Endothelial cell of umbilical vein (primary cell): ENCODE data around the gene CCR3. TPM values are rescaled to one million over a fixed set of nuclear protein-coding genes. Genes with fewer than 3 reads are reported as not detected.

ENCODE experiments used
- BruUV-seq: library from RNA; stranded (reverse); fragments of 400-500 nt; replicated peaks from 2 replicates; lab custom pipeline; 2021; lab: Mats Ljungman, UMichigan
- CTCF ChIA-PET: fragments of 300-600, 350-600 bp; sonication (Branson Sonifier 250); formaldehyde crosslinking; loops from one replicate; lab custom pipeline; 2021; ENCODE audit warnings: antibody characterized with exemption, inconsistent platforms; lab: Charles Lee
- POLR2A ChIA-PET: fragments of 300-600, 350-600 bp; sonication (Branson Sonifier 250); formaldehyde crosslinking; loops from one replicate; lab custom pipeline; 2021; ENCODE audit warnings: antibody characterized with exemption, inconsistent platforms; lab: Charles Lee
- DNase-seq: peaks from one replicate; pipeline ENCODE4 v3.0.0-alpha.2; 2011; ENCODE audit warnings: low read depth, low spot score
- FAIRE-seq: peaks from 2 replicates; lab custom pipeline; 2011; peaks lifted over from hg19 to GRCh38; lab: Jason Lieb, UNC
- H2AFZ ChIP-seq: 2 replicates; pipeline ENCODE4 v1.6.0; 2012; ENCODE audit warnings: low read depth, low read length, control low read depth, inconsistent platforms
- H3K27ac ChIP-seq: 2 replicates; pipeline ENCODE4 v1.5.1; 2011; ENCODE audit warnings: low read depth, mild to moderate bottlenecking, control low read depth, low read length, moderate library complexity; ENCODE audit not compliant: insufficient read depth
- H3K27me3 ChIP-seq, 2 experiments: 2 replicates each; pipeline versions ENCODE4 v1.6.0 to v1.6.1; 2011; ENCODE audit warnings: low read length in 2 of 2, mixed read lengths in 1 of 2; ENCODE audit not compliant: control insufficient read depth in 2 of 2, insufficient read depth in 2 of 2
- H3K36me3 ChIP-seq, 2 experiments: 2 replicates in 1 of 2; 3 replicates in 1 of 2; pipeline ENCODE4 v1.5.1; 2011; ENCODE audit warnings: low read length in 2 of 2, mild to moderate bottlenecking in 1 of 2, moderate library complexity in 1 of 2; ENCODE audit not compliant: control insufficient read depth in 2 of 2, insufficient read depth in 2 of 2; ENCODE audit errors: extremely low read depth in 1 of 2
- H3K4me1 ChIP-seq: 3 replicates; pipeline ENCODE4 v1.5.1; 2011; ENCODE audit warnings: mild to moderate bottlenecking, low read length; ENCODE audit not compliant: control insufficient read depth, insufficient read depth; ENCODE audit errors: extremely low read depth
- H3K4me2 ChIP-seq: 2 replicates; pipeline ENCODE4 v1.6.1; 2011; ENCODE audit warnings: low read length, control low read depth, mixed read lengths; ENCODE audit not compliant: insufficient read depth
- H3K4me3 ChIP-seq, 3 experiments: fragments of 200-600 bp in 1 of 3; sonication (generic), shearing (Covaris generic) in 1 of 3; replicated peaks in 1 of 3; 2 replicates each; pipeline ENCODE4 v1.5.1; 2011 to 2016; ENCODE audit warnings: control low read depth in 3 of 3, low read length in 3 of 3, mild to moderate bottlenecking in 2 of 3, inconsistent platforms in 1 of 3, low read depth in 1 of 3, moderate library complexity in 1 of 3; ENCODE audit not compliant: insufficient read depth in 1 of 3
- H3K79me2 ChIP-seq: 2 replicates; pipeline ENCODE4 v1.6.0; 2012; ENCODE audit warnings: low read length, inconsistent platforms; ENCODE audit not compliant: control insufficient read depth, insufficient read depth
- H3K9ac ChIP-seq: replicated peaks from 2 replicates; pipeline ENCODE3; 2011; ENCODE audit warnings: low read length, control low read depth; ENCODE audit not compliant: insufficient read depth; ENCODE audit errors: extremely low read depth
- H3K9me1 ChIP-seq: replicated peaks from 3 replicates; pipeline ENCODE4 v1.6.0; 2011; ENCODE audit warnings: mild to moderate bottlenecking, low read length; ENCODE audit not compliant: control insufficient read depth, insufficient read depth; ENCODE audit errors: extremely low read depth
- H3K9me3 ChIP-seq: replicated peaks from 2 replicates; pipeline ENCODE4 v1.5.1; 2012; ENCODE audit warnings: low read length, inconsistent platforms; ENCODE audit not compliant: control insufficient read depth, insufficient read depth
- H4K20me1 ChIP-seq: replicated peaks from 2 replicates; pipeline ENCODE3; 2011; ENCODE audit warnings: mild to moderate bottlenecking, low read length; ENCODE audit not compliant: control insufficient read depth, insufficient read depth; ENCODE audit errors: extremely low read depth
- CTCF ChIP-seq, 2 donors: IDR thresholded peaks; 1 replicate in 1 of 2; 2 replicates in 1 of 2; pipeline ENCODE4 v1.5.1; 2011; ENCODE audit warnings: low read length in 2 of 2, mild to moderate bottlenecking in 2 of 2, moderate library complexity in 2 of 2, control low read depth in 1 of 2, inconsistent platforms in 1 of 2, low read depth in 1 of 2; ENCODE audit not compliant: insufficient read depth in 1 of 2; ENCODE audit errors: extremely low read depth in 1 of 2
- EZH2 ChIP-seq: IDR thresholded peaks from 2 replicates; pipeline ENCODE4 v1.6.1; 2012; ENCODE audit warnings: borderline replicate concordance, low read depth, mild to moderate bottlenecking, moderate library complexity, low read length, inconsistent platforms; ENCODE audit not compliant: severe bottlenecking
- FOS ChIP-seq: IDR thresholded peaks from 2 replicates; pipeline ENCODE4 v1.6.1; 2011; ENCODE audit warnings: mild to moderate bottlenecking, low read length, moderate library complexity, borderline replicate concordance; ENCODE audit not compliant: insufficient read depth
- GATA2 ChIP-seq: IDR thresholded peaks from 2 replicates; pipeline ENCODE4 v1.7.0; 2011; ENCODE audit warnings: low read depth, mild to moderate bottlenecking, moderate library complexity, mixed read lengths, low read length; ENCODE audit not compliant: insufficient read length, insufficient read depth
- JUN ChIP-seq: IDR thresholded peaks from 2 replicates; pipeline ENCODE4 v1.6.1; 2011; ENCODE audit warnings: borderline replicate concordance, low read depth; ENCODE audit not compliant: insufficient read length, insufficient read depth
- MAX ChIP-seq: IDR thresholded peaks from 2 replicates; pipeline ENCODE4 v1.6.1; 2011; ENCODE audit not compliant: insufficient read depth, insufficient read length
- MYC ChIP-seq: IDR thresholded peaks from one replicate; pipeline ENCODE4 v1.6.1; 2011; ENCODE audit warnings: mild to moderate bottlenecking, low read depth, low read length
- POLR2A ChIP-seq: IDR thresholded peaks from 2 replicates; pipeline ENCODE4 v1.6.1; 2012; ENCODE audit warnings: low read depth, mild to moderate bottlenecking, control low read depth, low read length
- POLR2AphosphoS5 ChIP-seq: IDR thresholded peaks from 2 replicates; pipeline ENCODE4 v1.6.1; 2012; ENCODE audit warnings: low read depth, mild to moderate bottlenecking, control low read depth, low read length, moderate library complexity; ENCODE audit not compliant: insufficient read depth
- dilution Hi-C: fragments of 300-500 bp; cut with MboI; formaldehyde crosslinking; loops from one replicate; pipeline ENCODE4 v1.15.0; 2019; ENCODE audit warnings: low sequenced_read_pairs; ENCODE audit not compliant: extremely low pct_ligation_motif_present
- intact Hi-C: fragments of 100-400 bp; cut with micrococcal nuclease; formaldehyde crosslinking; loops from one replicate; pipeline ENCODE4 v1.10.0; 2022
- polyA plus RNA-seq, 4 experiments: library from polyadenylated mRNA; depleted of rRNA in 3 of 4; stranded (reverse) in 3 of 4; unstranded in 1 of 4; fragments of >200 nt; gene quantifications; 2 replicates each; pipeline versions ENCODE4 v1.2.1 to v1.2.3, GENCODE V29; 2011 to 2012; ENCODE audit warnings: missing spikeins in 1 of 4
- total RNA-seq: library from RNA; stranded (reverse); gene quantifications from 2 replicates; pipeline ENCODE4 v1.2.3, GENCODE V29; 2021

Gene CCR3
- total and polyA plus RNA-seq, 2 donors (not counting 3 experiments of a cell fraction or from before 2014, with no cell fraction given) = not detected

GRCh38 chr3:46192939-46193338 is 49.3 kb upstream of the CCR3 start:
- H3K9ac ChIP-seq = no peak overlapping the region
- TF ChIP-seq MYC (no peak), POLR2A (no peak), POLR2AphosphoS5 (no peak), JUN (no peak), GATA2 (no peak), FOS (no peak), EZH2 (no peak), CTCF (IDR thresholded peaks at IDR 0.05; ENCODE audit: extremely low read depth in 1 of 2, insufficient read depth in 1 of 2, low read depth in 1 of 2, low read length in 2 of 2) (no peak), MAX (no peak)
- no peaks in the 10 kb centered on the region for H3K4me1 ChIP-seq
- intact Hi-C loops = no loop called here
- FAIRE-seq = no peak
- BruUV-seq = no TSS peak
- ChIA-PET CTCF (no interaction called here), POLR2A (no interaction called here)
- H3K4me3 ChIP-seq = no peak overlapping the region
- H3K9me3 ChIP-seq = no peaks in the 10 kb centered on the region
- H3K9me1 ChIP-seq = no peaks in the 10 kb centered on the region
- dilution Hi-C loops = no loop called here
- no peaks in the 10 kb centered on the region for H3K79me2 ChIP-seq
- no peaks in the 10 kb centered on the region for H3K36me3 ChIP-seq
- no peaks in the 10 kb centered on the region for H3K27me3 ChIP-seq
- no peaks in the 10 kb centered on the region for H4K20me1 ChIP-seq
- H3K27ac ChIP-seq = no peak overlapping the region
- DNase-seq = no peak
- no peak overlapping the region for H2AFZ ChIP-seq
- no peak overlapping the region for H3K4me2 ChIP-seq
